Spleen (tissue), 11 donors: ENCODE data around the gene SRD5A2. TPM values are rescaled to one million over a fixed set of nuclear protein-coding genes. Genes with fewer than 3 reads are reported as not detected.

Experiments
- DNase-seq: peaks from one replicate; pipeline ENCODE4 v3.0.0-alpha.2; 2020
- H3K27ac ChIP-seq, 8 donors: fragments of 200-600 bp; sonication (generic) in 7 of 8; 1 replicate in 4 of 8; 2 replicates in 4 of 8; pipeline versions ENCODE4 v1.5.0 to v1.8.0; 2016 to 2021; ENCODE audit warnings: inconsistent platforms in 4 of 8, mild to moderate bottlenecking in 4 of 8, moderate library complexity in 1 of 8
- H3K27me3 ChIP-seq, 7 donors: fragments of 200-600 bp; sonication (generic) in 6 of 7; replicated peaks in 1 of 7; 1 replicate in 4 of 7; 2 replicates in 3 of 7; pipeline versions ENCODE4 v1.5.0 to v1.8.0; 2016 to 2021; ENCODE audit warnings: inconsistent platforms in 3 of 7, mild to moderate bottlenecking in 1 of 7
- H3K36me3 ChIP-seq, 6 donors: fragments of 200-600 bp; sonication (generic) in 5 of 6; 1 replicate in 4 of 6; 2 replicates in 2 of 6; pipeline versions ENCODE4 v1.5.0 to v1.8.0; 2016 to 2021; ENCODE audit warnings: inconsistent platforms in 2 of 6
- H3K4me1 ChIP-seq, 6 donors: fragments of 200-600 bp; sonication (generic) in 5 of 6; 1 replicate in 3 of 6; 2 replicates in 3 of 6; pipeline versions ENCODE4 v1.5.0 to v1.8.0; 2016 to 2021; ENCODE audit warnings: inconsistent platforms in 3 of 6
- H3K4me3 ChIP-seq, 8 donors: fragments of 200-600 bp; sonication (generic) in 7 of 8; 1 replicate in 4 of 8; 2 replicates in 4 of 8; pipeline versions ENCODE4 v1.5.0 to v1.8.0; 2016 to 2021; ENCODE audit warnings: inconsistent platforms in 4 of 8, mild to moderate bottlenecking in 4 of 8, moderate library complexity in 2 of 8
- H3K9me3 ChIP-seq, 8 donors: fragments of 200-600 bp; sonication (generic) in 7 of 8; 1 replicate in 4 of 8; 2 replicates in 4 of 8; pipeline versions ENCODE4 v1.5.0 to v1.8.0; 2016 to 2021; ENCODE audit warnings: inconsistent platforms in 4 of 8
- CTCF ChIP-seq, 11 experiments: fragments of 200-600 bp in 7 of 11; fragments of 450-650 bp in 4 of 11; sonication (generic) in 4 of 11; IDR thresholded peaks in 8 of 11; conservative IDR thresholded peaks in 3 of 11; 1 replicate in 7 of 11; 2 replicates in 4 of 11; pipeline versions ENCODE4 v1.4.0 to v1.8.0; 2016 to 2021; ENCODE audit warnings: antibody characterized with exemption in 11 of 11, inconsistent platforms in 4 of 11, mild to moderate bottlenecking in 1 of 11
- POLR2A ChIP-seq, 3 donors: fragments of 450-650 bp; IDR thresholded peaks; one replicate each; pipeline ENCODE4 v1.5.1; 2017; ENCODE audit warnings: antibody characterized with exemption in 3 of 3, mild to moderate bottlenecking in 1 of 3
- POLR2AphosphoS5 ChIP-seq, 3 donors: sonication (generic); formaldehyde crosslinking; IDR thresholded peaks; one replicate each; pipeline ENCODE4 v1.5.1; 2017; ENCODE audit warnings: antibody characterized with exemption in 3 of 3
- WGBS, 5 donors: extraction: QIAGEN DNeasy Blood & Tissue Kit in 3 of 5; methylation state at CpG; one replicate each; pipeline versions ENCODE4 v1.1.5 to v1.1.7; 2013 to 2018; 5-methylcytosine and 5-hydroxymethylcytosine counted together
- intact Hi-C: fragments of 100-400 bp; cut with DNase I; formaldehyde crosslinking; loops from one replicate; pipeline ENCODE4 v1.15.0; 2023; ENCODE audit warnings: low total_unique reads
- polyA plus RNA-seq, 3 donors: library from polyadenylated mRNA; stranded (reverse); fragments of 200-250 nt; gene quantifications; one replicate each; pipeline ENCODE4 v1.2.1, GENCODE V29; 2013
- total RNA-seq, 7 donors: library from RNA; depleted of rRNA in 3 of 7; stranded (reverse); fragments of >200 nt in 3 of 7; fragmentation: NEBNext Ultra II Directional in 4 of 7; extraction: Animal tissue kit (Norgen Biotek cat#: 25700) in 4 of 7; gene quantifications; one replicate each; pipeline versions ENCODE4 v1.1.0 to v1.2.1, GENCODE V29; 2016 to 2021
- donor health status: healthy with polysubstance abuse.
- donor health status: DM: no; HTN: no; CAD: no; lungs with moderate emphysema.
- donor health status: DM: no; HTN: no; CAD: no.
- donor health status: Bipolar disorder and iron deficiency.
- donor health status: healthy.
- donor health status: DM: no; HTN: no; CAD: no.
- donor health status: DM: yes; HTN: yes; CAD: no.

SRD5A2 gene
- total and polyA plus RNA-seq, 10 donors, result 0.02 to 0.06 TPM; not detected in 8

- Histone ChIP-seq H3K4me1 (peaks cover 0 to 8% (median 0%) of the 10 kb centered on the region in 6 donors), H3K9me3 (no peaks in the 10 kb centered on the region), H3K4me3 (no peak overlapping the region), H3K27me3 (peaks cover 0 to 50% (median 17%) of the 10 kb centered on the region in 7 donors), H3K27ac (no peak overlapping the region), H3K36me3 (no peaks in the 10 kb centered on the region)
- intact Hi-C loops, result no loop called here
- no peak for DNase-seq
- WGBS, 5 donors, result 47 to 63% (median 60%) methylated on average over 35 of the region's 35 CpGs
- TF ChIP-seq POLR2AphosphoS5 (IDR thresholded peaks at IDR 0.05) (no peak), POLR2A (IDR thresholded peaks at IDR 0.05) (no peak), CTCF (IDR thresholded peaks at IDR 0.05 in 8 of 11, conservative IDR thresholded peaks at IDR 0.05 in 3 of 11) (no peak)
These were observed 522 bp upstream of the SRD5A2 start for GRCh38 chr2:31581124-31581795.

- H3K36me3 ChIP-seq, result no peaks in the 10 kb centered on the region
- WGBS, 5 donors, result 8 to 33% (median 12%) methylated on average over 12 to 13 of the region's 13 CpGs
These were observed 780 bp downstream of the SRD5A2 start for GRCh38 chr2:31579996-31580320.

DNA sequence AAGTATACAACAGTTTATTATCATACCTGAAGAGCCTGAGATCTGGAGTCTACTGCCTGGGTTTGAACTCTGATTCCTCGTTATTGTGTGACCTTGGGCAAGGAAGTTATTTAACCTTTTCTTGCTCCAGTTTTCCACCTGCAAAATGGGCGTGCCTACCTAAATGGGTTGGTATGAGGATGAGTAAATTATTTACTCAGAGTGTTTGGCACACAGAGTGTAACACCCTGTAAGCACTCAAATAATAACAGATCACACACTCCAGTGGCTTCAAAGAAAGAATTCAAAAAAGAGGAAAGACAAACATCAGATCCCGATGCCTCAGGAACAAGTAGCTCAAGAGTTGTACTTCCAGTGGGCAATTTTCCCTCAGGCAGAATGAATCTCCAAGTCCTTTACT lies 2.4 kb downstream of the SRD5A2 start:
- Histone ChIP-seq H3K36me3 (no peaks in the 10 kb centered on the region), H3K27me3 (peaks cover 0 to 44% (median 17%) of the 10 kb centered on the region in 7 donors), H3K27ac (no peak overlapping the region), H3K4me1 (peaks cover 0 to 8% (median 0%) of the 10 kb centered on the region in 6 donors), H3K4me3 (no peak overlapping the region), H3K9me3 (no peaks in the 10 kb centered on the region)
- DNase-seq, result no peak
- TF ChIP-seq POLR2A (IDR thresholded peaks at IDR 0.05) (no peak), CTCF (IDR thresholded peaks at IDR 0.05 in 8 of 11, conservative IDR thresholded peaks at IDR 0.05 in 3 of 11) (no peak), POLR2AphosphoS5 (IDR thresholded peaks at IDR 0.05) (no peak)
- WGBS, 5 donors, result 76 to 86% (median 83%) methylated on average over 3 of the region's 3 CpGs
- intact Hi-C loops, result no loop called here

More at GRCh38 chr2:31579996-31580320, 780 bp downstream of the SRD5A2 start:
- Histone ChIP-seq H3K9me3 (no peaks in the 10 kb centered on the region), H3K4me1 (peaks cover 0 to 8% (median 0%) of the 10 kb centered on the region in 6 donors), H3K27me3 (peaks cover 0 to 44% (median 17%) of the 10 kb centered on the region in 7 donors), H3K27ac (no peak overlapping the region), H3K4me3 (peak overlapping the region in 1 of 8 donors; percentile 13)
- DNase-seq, result no peak
- intact Hi-C loops, result no loop called here
- no peak for TF ChIP-seq POLR2A (IDR thresholded peaks at IDR 0.05)
- no peak for TF ChIP-seq CTCF (IDR thresholded peaks at IDR 0.05 in 8 of 11, conservative IDR thresholded peaks at IDR 0.05 in 3 of 11)
- no peak for TF ChIP-seq POLR2AphosphoS5 (IDR thresholded peaks at IDR 0.05)

GRCh38 chr2:31577143-31577542 lies 3.6 kb downstream of the SRD5A2 start:
- Histone ChIP-seq H3K4me1 (peaks cover 0 to 8% (median 0%) of the 10 kb centered on the region in 6 donors), H3K9me3 (peaks cover 0 to under 1% (median 0%) of the 10 kb centered on the region in 8 donors), H3K4me3 (no peak overlapping the region), H3K36me3 (no peaks in the 10 kb centered on the region), H3K27ac (no peak overlapping the region), H3K27me3 (peaks cover 0 to 37% (median 17%) of the 10 kb centered on the region in 7 donors)
- TF ChIP-seq POLR2A (IDR thresholded peaks at IDR 0.05) (no peak), POLR2AphosphoS5 (IDR thresholded peaks at IDR 0.05) (no peak), CTCF (IDR thresholded peaks at IDR 0.05 in 8 of 11, conservative IDR thresholded peaks at IDR 0.05 in 3 of 11) (no peak)
- intact Hi-C loops, result no loop called here
- no peak for DNase-seq
- WGBS, 5 donors, result 85 to 93% (median 91%) methylated on average over 1 of the region's 1 CpG
